Choroid plexus epithelial cell (primary cell): ENCODE measurements around the gene GSTM4.
"Not testable (repeated sequence)": the region's sequence is repeated elsewhere in the genome, so short reads cannot be mapped to it uniquely, and the experiment has no call there.

Source experiments
- DNase-seq: peaks from one replicate; pipeline ENCODE4 v3.0.0-alpha.2; 2010; ENCODE audit warnings: low read depth
- H3K4me3 ChIP-seq: 2 replicates; pipeline ENCODE4 v1.5.1; 2011; ENCODE audit warnings: low read depth, mild to moderate bottlenecking, control low read depth, low read length, moderate library complexity
- TF ChIP-seq, protein P1 (sequence below): conservative IDR thresholded peaks from 2 replicates; pipeline ENCODE4 v1.5.1; 2011; ENCODE audit warnings: low read depth, mild to moderate bottlenecking, control low read depth, inconsistent platforms, low read length, moderate library complexity

Gene GSTM4

DNA sequence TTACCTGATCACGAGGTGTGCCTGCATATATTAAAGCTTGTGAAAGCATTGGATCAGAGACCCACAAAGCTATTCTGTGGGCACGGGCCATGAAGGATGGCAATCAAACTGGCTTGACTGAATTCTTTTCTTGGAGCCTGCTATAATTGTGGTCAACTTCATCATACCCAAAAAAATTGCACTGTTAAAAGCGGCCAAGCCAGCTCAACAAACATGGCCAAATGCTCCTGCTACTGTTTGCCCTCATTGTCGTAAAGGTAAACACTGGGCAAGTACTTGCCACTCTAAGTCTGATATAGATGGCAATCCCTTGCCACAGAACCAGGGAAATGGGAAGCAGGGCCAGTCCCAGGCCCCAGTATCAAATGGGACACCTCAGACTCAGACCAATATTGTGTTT lies 49.5 kb downstream of the GSTM4 start:
- no peak for DNase-seq
- H3K4me3 ChIP-seq = no peak overlapping the region
- TF ChIP-seq, protein P1, sequence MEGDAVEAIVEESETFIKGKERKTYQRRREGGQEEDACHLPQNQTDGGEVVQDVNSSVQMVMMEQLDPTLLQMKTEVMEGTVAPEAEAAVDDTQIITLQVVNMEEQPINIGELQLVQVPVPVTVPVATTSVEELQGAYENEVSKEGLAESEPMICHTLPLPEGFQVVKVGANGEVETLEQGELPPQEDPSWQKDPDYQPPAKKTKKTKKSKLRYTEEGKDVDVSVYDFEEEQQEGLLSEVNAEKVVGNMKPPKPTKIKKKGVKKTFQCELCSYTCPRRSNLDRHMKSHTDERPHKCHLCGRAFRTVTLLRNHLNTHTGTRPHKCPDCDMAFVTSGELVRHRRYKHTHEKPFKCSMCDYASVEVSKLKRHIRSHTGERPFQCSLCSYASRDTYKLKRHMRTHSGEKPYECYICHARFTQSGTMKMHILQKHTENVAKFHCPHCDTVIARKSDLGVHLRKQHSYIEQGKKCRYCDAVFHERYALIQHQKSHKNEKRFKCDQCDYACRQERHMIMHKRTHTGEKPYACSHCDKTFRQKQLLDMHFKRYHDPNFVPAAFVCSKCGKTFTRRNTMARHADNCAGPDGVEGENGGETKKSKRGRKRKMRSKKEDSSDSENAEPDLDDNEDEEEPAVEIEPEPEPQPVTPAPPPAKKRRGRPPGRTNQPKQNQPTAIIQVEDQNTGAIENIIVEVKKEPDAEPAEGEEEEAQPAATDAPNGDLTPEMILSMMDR = no peak

DNA sequence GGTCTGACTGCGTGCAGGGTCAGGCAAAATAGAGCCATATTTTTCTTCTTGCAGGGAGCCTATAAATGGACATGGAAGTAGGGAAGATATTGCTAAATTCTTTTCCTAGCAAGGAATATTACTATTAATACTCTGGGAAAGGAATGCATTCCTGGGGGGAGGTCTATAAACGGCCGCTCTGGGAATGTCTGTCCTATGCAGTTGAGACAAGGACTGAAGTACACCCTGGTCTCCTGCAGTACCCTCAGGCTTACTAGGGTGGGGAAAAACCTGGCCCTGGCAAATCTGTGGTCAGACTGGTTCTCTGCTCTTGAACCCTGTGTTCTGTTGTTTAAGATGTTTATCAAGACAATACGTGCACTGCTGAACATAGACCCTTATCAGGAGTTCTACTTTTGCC lies 53.0 kb downstream of the GSTM4 start:
- not testable (repeated sequence) for H3K4me3 ChIP-seq, DNase-seq

DNA sequence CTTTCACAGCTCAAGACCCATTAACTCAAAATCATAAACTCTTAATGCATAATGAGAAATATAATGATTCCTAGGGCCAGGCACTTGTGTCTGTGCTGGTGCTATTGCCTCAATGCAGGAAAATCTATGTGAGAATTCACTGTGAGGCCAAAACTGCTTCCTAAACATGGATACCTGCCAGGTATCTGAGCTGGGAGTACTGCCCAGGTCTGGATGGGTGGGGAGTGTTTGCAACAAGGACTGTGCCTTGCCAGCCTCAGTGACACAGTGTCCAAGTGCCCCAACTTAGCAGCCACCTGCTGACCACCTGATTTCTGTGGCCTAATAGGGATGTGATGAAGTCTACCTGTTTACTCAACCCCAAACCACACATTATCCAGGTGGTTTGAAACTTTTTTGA lies 53.9 kb downstream of the GSTM4 start:
- DNase-seq, H3K4me3 ChIP-seq: not testable (repeated sequence)
